Gastroesophageal sphincter (tissue), 4 donors: ENCODE data around the gene MTHFD1L. TPM values are rescaled to one million over a fixed set of nuclear protein-coding genes. Genes with fewer than 3 reads are reported as not detected.

Source experiments
- ATAC-seq: fragments of 150-250 bp; one replicate; pipeline ENCODE4 v1.9.1; 2016; ENCODE audit warnings: mild to moderate bottlenecking, moderate library complexity
- H3K27ac ChIP-seq, 4 donors: fragments of 200-600 bp; sonication (generic) in 3 of 4; 1 replicate in 3 of 4; 2 replicates in 1 of 4; pipeline ENCODE4 v1.5.1; 2016 to 2019
- H3K27me3 ChIP-seq: fragments of 200-600 bp; sonication (generic); one replicate; pipeline ENCODE4 v1.5.1; 2019
- H3K36me3 ChIP-seq, 2 donors: fragments of 200-600 bp; sonication (generic); one replicate each; pipeline ENCODE4 v1.5.1; 2019; ENCODE audit warnings: control low read depth in 1 of 2
- H3K4me1 ChIP-seq, 3 donors: fragments of 200-600 bp; sonication (generic); 1 replicate in 2 of 3; 2 replicates in 1 of 3; pipeline ENCODE4 v1.5.1; 2016 to 2019; ENCODE audit warnings: control low read depth in 2 of 3
- H3K4me3 ChIP-seq, 2 donors: fragments of 200-600 bp; sonication (generic); one replicate each; pipeline ENCODE4 v1.5.1; 2019; ENCODE audit warnings: mild to moderate bottlenecking in 1 of 2, moderate library complexity in 1 of 2
- H3K9me3 ChIP-seq, 3 donors: fragments of 200-600 bp; sonication (generic); one replicate each; pipeline ENCODE4 v1.5.1; 2017 to 2019; ENCODE audit warnings: control low read depth in 2 of 3
- EP300 ChIP-seq: sonication (generic); formaldehyde crosslinking; IDR thresholded peaks from one replicate; pipeline ENCODE4 v1.6.1; 2017; ENCODE audit warnings: antibody characterized with exemption, mild to moderate bottlenecking
- POLR2A ChIP-seq, 2 donors: fragments of 450-650 bp; IDR thresholded peaks; one replicate each; pipeline ENCODE4 v1.6.1; 2017; ENCODE audit warnings: antibody characterized with exemption in 2 of 2, mild to moderate bottlenecking in 2 of 2, moderate library complexity in 1 of 2
- POLR2AphosphoS5 ChIP-seq: sonication (generic); formaldehyde crosslinking; IDR thresholded peaks from one replicate; pipeline ENCODE4 v1.6.1; 2017; ENCODE audit warnings: antibody characterized with exemption
- WGBS, 2 donors: methylation state at CpG; one replicate each; pipeline ENCODE4 v1.1.5; 2018; ENCODE audit warnings: low coverage in 1 of 2; 5-methylcytosine and 5-hydroxymethylcytosine counted together
- total RNA-seq, 4 donors: library from RNA; depleted of rRNA; stranded (reverse); fragments of >200 nt; gene quantifications; one replicate each; pipeline ENCODE4 v1.1.0, GENCODE V29; 2016
- TF ChIP-seq, protein P1 (sequence below), 4 experiments: fragments of 200-600 bp in 2 of 4; fragments of 450-650 bp in 2 of 4; sonication (generic) in 1 of 4; IDR thresholded peaks; one replicate each; pipeline ENCODE4 v1.5.1; 2017 to 2019; ENCODE audit warnings: antibody characterized with exemption in 4 of 4, mild to moderate bottlenecking in 2 of 4, moderate library complexity in 2 of 4

MTHFD1L gene
- total RNA-seq, 4 donors from 2014 or later: 1.2 to 10.8 (median 4.0) TPM

DNA sequence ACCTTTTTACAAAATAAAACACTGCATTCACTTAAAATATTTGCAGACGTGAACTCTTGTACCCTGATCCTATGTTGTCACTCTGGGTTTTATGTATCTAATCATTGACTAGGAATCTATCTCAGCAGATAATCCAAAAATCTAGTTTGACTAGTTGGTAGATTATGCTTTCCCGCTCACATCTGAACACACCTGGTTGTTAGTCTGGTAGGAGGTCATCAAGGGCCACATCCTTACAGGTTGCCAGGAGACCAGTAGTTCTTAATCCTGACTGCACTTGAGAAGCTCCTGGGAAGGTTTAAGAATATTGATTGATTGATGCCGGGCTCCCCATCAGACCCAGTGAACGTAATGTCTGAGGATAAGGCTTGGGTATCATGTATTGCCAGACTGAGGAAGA is 104.4 kb downstream of the MTHFD1L start:
- Histone ChIP-seq H3K4me1 (no peaks in the 10 kb centered on the region), H3K27me3 (no peaks in the 10 kb centered on the region), H3K4me3 (no peak overlapping the region), H3K27ac (no peak overlapping the region), H3K9me3 (no peaks in the 10 kb centered on the region), H3K36me3 (peaks cover 0 to 15% of the 10 kb centered on the region in 2 donors)
- TF ChIP-seq POLR2AphosphoS5: no peak
- no peak for TF ChIP-seq EP300
- no peak for TF ChIP-seq POLR2A (IDR thresholded peaks at IDR 0.05)
- TF ChIP-seq, protein P1, sequence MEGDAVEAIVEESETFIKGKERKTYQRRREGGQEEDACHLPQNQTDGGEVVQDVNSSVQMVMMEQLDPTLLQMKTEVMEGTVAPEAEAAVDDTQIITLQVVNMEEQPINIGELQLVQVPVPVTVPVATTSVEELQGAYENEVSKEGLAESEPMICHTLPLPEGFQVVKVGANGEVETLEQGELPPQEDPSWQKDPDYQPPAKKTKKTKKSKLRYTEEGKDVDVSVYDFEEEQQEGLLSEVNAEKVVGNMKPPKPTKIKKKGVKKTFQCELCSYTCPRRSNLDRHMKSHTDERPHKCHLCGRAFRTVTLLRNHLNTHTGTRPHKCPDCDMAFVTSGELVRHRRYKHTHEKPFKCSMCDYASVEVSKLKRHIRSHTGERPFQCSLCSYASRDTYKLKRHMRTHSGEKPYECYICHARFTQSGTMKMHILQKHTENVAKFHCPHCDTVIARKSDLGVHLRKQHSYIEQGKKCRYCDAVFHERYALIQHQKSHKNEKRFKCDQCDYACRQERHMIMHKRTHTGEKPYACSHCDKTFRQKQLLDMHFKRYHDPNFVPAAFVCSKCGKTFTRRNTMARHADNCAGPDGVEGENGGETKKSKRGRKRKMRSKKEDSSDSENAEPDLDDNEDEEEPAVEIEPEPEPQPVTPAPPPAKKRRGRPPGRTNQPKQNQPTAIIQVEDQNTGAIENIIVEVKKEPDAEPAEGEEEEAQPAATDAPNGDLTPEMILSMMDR (IDR thresholded peaks at IDR 0.05): no peak
- 96 to 98% methylated on average over 3 to 4 of the region's 4 CpGs for WGBS, 2 donors
- no peak for ATAC-seq

DNA sequence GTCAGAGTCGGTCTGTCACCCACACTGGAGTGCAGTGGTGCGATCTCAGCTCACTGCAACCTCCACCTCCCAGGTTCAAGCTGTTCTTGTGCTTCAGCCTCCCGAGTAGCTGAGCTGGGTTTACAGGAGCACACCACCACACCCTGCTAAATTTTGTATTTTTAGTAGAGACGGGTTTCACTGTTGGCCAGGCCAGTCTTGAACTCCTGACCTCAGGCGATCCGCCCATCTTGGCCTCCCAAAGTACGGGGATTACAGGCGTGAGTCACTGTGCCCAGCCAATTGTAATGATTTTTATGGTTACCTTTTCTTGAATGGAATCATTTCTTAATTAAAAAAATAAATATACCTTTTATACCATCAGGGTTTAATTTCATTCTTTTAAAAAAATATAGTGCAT is 105.7 kb downstream of the MTHFD1L start:
- no peak for ATAC-seq
- H3K36me3 ChIP-seq: peaks cover 0 to 15% of the 10 kb centered on the region in 2 donors

DNA sequence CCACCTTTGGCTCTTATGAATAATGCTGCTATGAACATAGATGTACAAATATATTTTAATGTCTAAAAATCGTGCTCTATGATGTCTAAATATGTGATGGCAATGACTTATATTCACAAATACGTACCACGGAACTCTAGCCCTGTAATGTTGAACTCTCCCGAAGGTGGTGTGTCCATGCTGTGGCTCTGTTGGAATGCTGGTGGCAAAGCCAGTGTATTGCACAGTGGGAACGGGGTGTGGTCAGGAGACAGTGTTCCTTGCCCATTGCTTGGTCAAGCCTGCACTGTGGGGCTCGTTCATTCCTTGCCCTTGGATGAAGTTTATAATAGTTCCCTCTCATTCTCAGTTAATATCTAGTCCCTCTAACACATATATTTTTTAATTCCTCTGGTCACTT is 109.6 kb downstream of the MTHFD1L start:
- Histone ChIP-seq H3K4me3 (no peak overlapping the region), H3K27me3 (no peaks in the 10 kb centered on the region), H3K27ac (no peak overlapping the region), H3K36me3 (peaks cover 0 to 10% of the 10 kb centered on the region in 2 donors), H3K4me1 (peaks cover 0 to 8% (median 0%) of the 10 kb centered on the region in 3 donors), H3K9me3 (no peaks in the 10 kb centered on the region)
- 96 to 97% methylated on average over 6 of the region's 6 CpGs for WGBS, 2 donors
- no peak for TF ChIP-seq POLR2A (IDR thresholded peaks at IDR 0.05)
- TF ChIP-seq EP300: no peak
- TF ChIP-seq, protein P1 (IDR thresholded peaks at IDR 0.05): no peak
- no peak for TF ChIP-seq POLR2AphosphoS5
- no peak for ATAC-seq

More for the DNA sequence above, 105.7 kb downstream of the MTHFD1L start:
- Histone ChIP-seq H3K4me1 (no peaks in the 10 kb centered on the region), H3K27me3 (no peaks in the 10 kb centered on the region), H3K9me3 (no peaks in the 10 kb centered on the region), H3K4me3 (no peak overlapping the region), H3K27ac (no peak overlapping the region)
- WGBS, 2 donors: 79 to 92% methylated on average over 6 to 7 of the region's 8 CpGs
- TF ChIP-seq POLR2AphosphoS5 (no peak), EP300 (no peak), POLR2A (IDR thresholded peaks at IDR 0.05) (no peak)
- TF ChIP-seq, protein P1 (IDR thresholded peaks at IDR 0.05): no peak

DNA sequence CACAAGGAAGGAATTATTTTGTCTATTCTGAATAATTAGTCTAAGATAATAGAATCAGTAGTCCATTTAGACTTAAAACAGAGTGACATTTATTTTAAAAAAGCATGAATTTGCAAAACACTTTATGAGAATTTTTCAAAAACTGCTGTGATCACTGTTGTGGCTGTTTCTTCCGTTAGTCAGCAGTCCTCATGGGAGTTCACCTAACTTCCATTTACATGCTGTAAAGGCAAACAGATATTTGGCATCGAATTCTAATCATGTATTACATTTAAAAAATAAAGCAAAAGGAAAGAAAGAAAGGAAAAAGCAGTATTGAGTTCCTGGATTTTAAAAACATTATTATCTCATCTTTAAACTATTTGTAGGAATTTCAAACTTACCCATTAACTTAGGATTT is 111.8 kb downstream of the MTHFD1L start:
- WGBS, 2 donors: 48 to 52% methylated on average over 2 of the region's 2 CpGs
- Histone ChIP-seq H3K4me3 (no peak overlapping the region), H3K36me3 (peaks cover 0 to 9% of the 10 kb centered on the region in 2 donors), H3K27me3 (no peaks in the 10 kb centered on the region), H3K4me1 (peaks cover 0 to 10% (median 0%) of the 10 kb centered on the region in 3 donors), H3K27ac (no peak overlapping the region), H3K9me3 (no peaks in the 10 kb centered on the region)
- no peak for ATAC-seq
- TF ChIP-seq, protein P1 (IDR thresholded peaks at IDR 0.05): no peak
- TF ChIP-seq POLR2AphosphoS5 (no peak), POLR2A (IDR thresholded peaks at IDR 0.05) (no peak), EP300 (no peak)

DNA sequence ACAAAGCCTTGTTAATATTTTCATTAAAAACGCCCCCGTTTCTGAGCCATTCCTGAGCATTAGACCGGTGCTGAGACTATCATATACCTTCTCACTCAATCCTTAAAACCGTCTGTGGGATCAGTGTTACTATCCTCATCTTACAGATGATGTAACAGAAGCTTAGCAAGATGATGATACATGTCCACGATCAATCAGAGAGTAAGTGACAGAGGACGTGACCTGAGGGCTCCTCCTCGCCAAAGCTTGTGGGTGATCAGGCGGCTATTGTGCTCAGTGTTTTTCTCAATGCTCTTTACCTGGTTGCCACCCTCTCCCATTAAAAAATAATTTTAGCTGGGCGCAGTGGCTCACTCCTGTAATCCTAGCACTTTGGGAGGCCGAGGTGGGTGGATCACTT is 113.1 kb downstream of the MTHFD1L start:
- H3K4me1 ChIP-seq: peaks cover 0 to 10% (median 0%) of the 10 kb centered on the region in 3 donors
- 84 to 97% methylated on average over 6 to 10 of the region's 10 CpGs for WGBS, 2 donors
- H3K36me3 ChIP-seq: no peaks in the 10 kb centered on the region
- H3K27ac ChIP-seq: no peak overlapping the region
- H3K9me3 ChIP-seq: no peaks in the 10 kb centered on the region
- no peak for ATAC-seq
- TF ChIP-seq POLR2A (IDR thresholded peaks at IDR 0.05): no peak
- TF ChIP-seq EP300: no peak
- TF ChIP-seq POLR2AphosphoS5: no peak
- TF ChIP-seq, protein P1 (IDR thresholded peaks at IDR 0.05): no peak
- H3K4me3 ChIP-seq: no peak overlapping the region
- no peaks in the 10 kb centered on the region for H3K27me3 ChIP-seq
